OCI-LY7 (cell line): Measurements from ENCODE around the gene GAS6. TPM values are rescaled to one million over a fixed set of nuclear protein-coding genes. Genes with fewer than 3 reads are reported as not detected.

Experiments
- BruUV-seq: library from RNA; stranded (reverse); fragments of 400-500 nt; replicated peaks from 2 replicates; lab custom pipeline; 2021; lab: Mats Ljungman, UMichigan
- CTCF ChIA-PET: fragments of 300-600 bp; sonication (Branson Sonifier 250); formaldehyde crosslinking; loops from one replicate; lab custom pipeline; 2022; ENCODE audit warnings: antibody characterized with exemption; ENCODE audit not compliant: unreplicated experiment; lab: Charles Lee
- POLR2A ChIA-PET: fragments of 300-600 bp; sonication (Branson Sonifier 250); formaldehyde crosslinking; loops from one replicate; lab custom pipeline; 2022; ENCODE audit warnings: antibody characterized with exemption; lab: Charles Lee
- DNase-seq: peaks from one replicate; pipeline ENCODE4 v3.0.0-alpha.2; 2015; ENCODE audit warnings: low spot score
- H2AFZ ChIP-seq: fragments of 200-600 bp; sonication (generic), shearing (Covaris generic); 2 replicates; pipeline ENCODE4 v1.6.1; 2014; ENCODE audit warnings: mild to moderate bottlenecking, antibody characterized with exemption, low read length, moderate library complexity
- H3K27ac ChIP-seq: fragments of 200-600 bp; sonication (generic); 2 replicates; pipeline ENCODE4 v1.5.1; 2014; ENCODE audit warnings: mixed run types, low read depth, mild to moderate bottlenecking, moderate library complexity, low read length, inconsistent platforms; ENCODE audit not compliant: poor library complexity, severe bottlenecking
- H3K36me3 ChIP-seq: fragments of 200-600 bp; sonication (generic); 2 replicates; pipeline ENCODE4 v1.6.1; 2014; ENCODE audit warnings: mild to moderate bottlenecking, antibody characterized with exemption, low read length, moderate library complexity, mixed read lengths; ENCODE audit not compliant: insufficient read depth
- H3K4me1 ChIP-seq: fragments of 200-600 bp; sonication (generic); 2 replicates; pipeline ENCODE4 v1.5.1; 2014; ENCODE audit warnings: mild to moderate bottlenecking, low read length; ENCODE audit not compliant: insufficient read depth, poor library complexity, severe bottlenecking
- H3K4me2 ChIP-seq: fragments of 200-600 bp; sonication (generic); 2 replicates; pipeline ENCODE4 v1.6.1; 2014; ENCODE audit warnings: mild to moderate bottlenecking, low read length
- H3K4me3 ChIP-seq: fragments of 200-600 bp; sonication (generic); 2 replicates; pipeline ENCODE4 v1.5.1; 2014; ENCODE audit warnings: mild to moderate bottlenecking, low read depth, low read length; ENCODE audit not compliant: poor library complexity, severe bottlenecking
- H3K79me2 ChIP-seq: fragments of 200-600 bp; sonication (generic); 2 replicates; pipeline ENCODE4 v1.6.1; 2016; ENCODE audit warnings: low read depth, mild to moderate bottlenecking, low read length, moderate library complexity, mixed read lengths; ENCODE audit not compliant: insufficient read depth
- H3K9me2 ChIP-seq: fragments of 200-600 bp; sonication (generic); 2 replicates; pipeline ENCODE4 v1.6.1; 2016; ENCODE audit warnings: mild to moderate bottlenecking, low read length, mixed read lengths; ENCODE audit not compliant: insufficient read depth
- H3K9me3 ChIP-seq: fragments of 200-600 bp; sonication (generic); 2 replicates; pipeline ENCODE4 v1.6.1; 2014; ENCODE audit warnings: mild to moderate bottlenecking, mixed run types, low read length, mixed read lengths
- H4K20me1 ChIP-seq: fragments of 200-600 bp; sonication (generic); 2 replicates; pipeline ENCODE4 v1.6.1; 2014; ENCODE audit warnings: mild to moderate bottlenecking, antibody characterized with exemption, low read length, moderate library complexity, mixed read lengths; ENCODE audit not compliant: insufficient read depth
- CTCF ChIP-seq: fragments of 200-600 bp; sonication (generic); conservative IDR thresholded peaks from 2 replicates; pipeline ENCODE4 v1.5.1; 2014; ENCODE audit warnings: mild to moderate bottlenecking, antibody characterized with exemption, low read length, moderate library complexity, mixed read lengths
- EZH2phosphoT487 ChIP-seq: fragments of 200-600 bp; sonication (generic); IDR thresholded peaks from 2 replicates; pipeline ENCODE4 v1.6.1; 2018; ENCODE audit warnings: low read depth, borderline replicate concordance, mild to moderate bottlenecking, mixed run types, antibody characterized with exemption, low read length, moderate library complexity, mixed read lengths
- intact Hi-C: fragments of 100-400 bp; cut with micrococcal nuclease; formaldehyde crosslinking; loops from one replicate; pipeline ENCODE4 v1.10.0; 2022; ENCODE audit not compliant: unreplicated experiment
- total RNA-seq, 2 experiments: library from RNA; depleted of rRNA in 1 of 2; stranded (reverse); fragments of >200 nt in 1 of 2; shearing (Covaris generic) in 1 of 2; gene quantifications; 2 replicates each; pipeline ENCODE4 v1.2.3, GENCODE V29; 2014 to 2022

Gene GAS6
- total RNA-seq, 2 experiments from 2014 or later: not detected

- Histone ChIP-seq H3K36me3 (peaks cover 12% of the 10 kb centered on the region), H3K9me3 (no peaks in the 10 kb centered on the region), H3K4me2 (no peak overlapping the region), H2AFZ (no peak overlapping the region), H3K9me2 (no peaks in the 10 kb centered on the region), H3K27ac (no peak overlapping the region), H3K4me1 (peaks cover 4% of the 10 kb centered on the region), H3K4me3 (no peak overlapping the region), H3K79me2 (peaks cover 15% of the 10 kb centered on the region), H4K20me1 (no peaks in the 10 kb centered on the region)
- BruUV-seq: no TSS peak
- ChIA-PET CTCF (no interaction called here), POLR2A (no interaction called here)
- TF ChIP-seq CTCF (no peak), EZH2phosphoT487 (no peak)
- intact Hi-C loops: no loop called here
- no peak for DNase-seq
Observed at GRCh38 chr13:113813070-113813748, 50.7 kb downstream of the GAS6 start.

GRCh38 chr13:113812178-113813040, 51.5 kb downstream of the GAS6 start:
- peaks cover 4% of the 10 kb centered on the region for H3K4me1 ChIP-seq
- ChIA-PET CTCF (no interaction called here), POLR2A (no interaction called here)
- peaks cover 8% of the 10 kb centered on the region for H3K36me3 ChIP-seq
- no peaks in the 10 kb centered on the region for H3K9me2 ChIP-seq
- no peak for TF ChIP-seq CTCF
- TF ChIP-seq EZH2phosphoT487: no peak
- no peaks in the 10 kb centered on the region for H4K20me1 ChIP-seq
- no TSS peak for BruUV-seq
- no peaks in the 10 kb centered on the region for H3K9me3 ChIP-seq
- peaks cover 15% of the 10 kb centered on the region for H3K79me2 ChIP-seq
- no peak for DNase-seq
- no peak overlapping the region for H3K4me3 ChIP-seq
- no peak overlapping the region for H3K4me2 ChIP-seq
- no peak overlapping the region for H2AFZ ChIP-seq
- intact Hi-C loops: no loop called here
- H3K27ac ChIP-seq: no peak overlapping the region
